ENCODE results near the gene EHMT1.

Gene EHMT1

DNA sequence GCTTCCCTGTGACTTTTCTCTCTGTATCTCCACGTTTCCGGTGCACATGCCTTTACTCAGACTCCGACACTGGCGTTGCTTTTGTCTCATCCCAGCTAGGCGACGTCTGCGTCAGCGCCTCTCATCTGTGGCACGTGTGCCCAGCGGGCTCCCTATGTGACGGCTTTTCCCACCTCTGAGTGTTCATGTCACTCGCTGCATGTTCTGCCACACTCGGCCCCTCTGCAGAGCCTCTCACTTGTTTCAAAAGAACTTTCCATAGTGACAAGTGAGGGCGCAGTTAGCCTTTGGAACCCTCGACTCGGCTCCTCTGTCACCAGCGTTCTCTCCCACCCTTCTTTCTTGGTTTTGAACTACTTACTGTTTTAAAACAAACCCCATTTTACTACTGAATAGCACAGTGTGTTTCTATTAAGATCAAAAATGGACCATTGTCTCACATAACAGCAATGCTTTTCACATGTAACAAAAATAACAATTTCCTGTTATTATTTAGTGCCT is 145.4 kb downstream of the EHMT1 start:
- Histone ChIP-seq H4K20me1 (ENCODE audit: insufficient read depth, low read length) (no peaks in the 10 kb centered on the region), H3K9ac (ENCODE audit: low read length) (no peak overlapping the region), H3K9me3 (ENCODE audit: low read length) (no peaks in the 10 kb centered on the region), H3K36me3 (ENCODE audit: insufficient read depth, low read length) (peaks cover 90% of the 10 kb centered on the region), H3K4me2 (ENCODE audit: low read length) (no peak overlapping the region), H3K79me2 (ENCODE audit: insufficient read depth, low read length) (no peaks in the 10 kb centered on the region), H2AFZ (ENCODE audit: low read length) (no peak overlapping the region), H3K4me3 (ENCODE audit: low read depth, low read length, poor library complexity, severe bottlenecking) (no peak overlapping the region), H3K27me3 (ENCODE audit: insufficient read depth, low read length) (no peaks in the 10 kb centered on the region), H3K4me1 (ENCODE audit: insufficient read depth, low read length, severe bottlenecking) (peaks cover 19% of the 10 kb centered on the region), H3K9me2 (ENCODE audit: low read depth, low read length) (no peaks in the 10 kb centered on the region), H3K27ac (ENCODE audit: low read depth, low read length, poor library complexity, severe bottlenecking) (no peak overlapping the region), H3F3A (ENCODE audit: insufficient read depth, low read length) (no peaks in the 10 kb centered on the region)
- TF ChIP-seq, protein P1, sequence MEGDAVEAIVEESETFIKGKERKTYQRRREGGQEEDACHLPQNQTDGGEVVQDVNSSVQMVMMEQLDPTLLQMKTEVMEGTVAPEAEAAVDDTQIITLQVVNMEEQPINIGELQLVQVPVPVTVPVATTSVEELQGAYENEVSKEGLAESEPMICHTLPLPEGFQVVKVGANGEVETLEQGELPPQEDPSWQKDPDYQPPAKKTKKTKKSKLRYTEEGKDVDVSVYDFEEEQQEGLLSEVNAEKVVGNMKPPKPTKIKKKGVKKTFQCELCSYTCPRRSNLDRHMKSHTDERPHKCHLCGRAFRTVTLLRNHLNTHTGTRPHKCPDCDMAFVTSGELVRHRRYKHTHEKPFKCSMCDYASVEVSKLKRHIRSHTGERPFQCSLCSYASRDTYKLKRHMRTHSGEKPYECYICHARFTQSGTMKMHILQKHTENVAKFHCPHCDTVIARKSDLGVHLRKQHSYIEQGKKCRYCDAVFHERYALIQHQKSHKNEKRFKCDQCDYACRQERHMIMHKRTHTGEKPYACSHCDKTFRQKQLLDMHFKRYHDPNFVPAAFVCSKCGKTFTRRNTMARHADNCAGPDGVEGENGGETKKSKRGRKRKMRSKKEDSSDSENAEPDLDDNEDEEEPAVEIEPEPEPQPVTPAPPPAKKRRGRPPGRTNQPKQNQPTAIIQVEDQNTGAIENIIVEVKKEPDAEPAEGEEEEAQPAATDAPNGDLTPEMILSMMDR (IDR thresholded peaks at IDR 0.05; ENCODE audit: low read length), result no peak
- TF ChIP-seq EZH2 (IDR thresholded peaks at IDR 0.05; ENCODE audit: borderline replicate concordance, low read length), result no peak

DNA sequence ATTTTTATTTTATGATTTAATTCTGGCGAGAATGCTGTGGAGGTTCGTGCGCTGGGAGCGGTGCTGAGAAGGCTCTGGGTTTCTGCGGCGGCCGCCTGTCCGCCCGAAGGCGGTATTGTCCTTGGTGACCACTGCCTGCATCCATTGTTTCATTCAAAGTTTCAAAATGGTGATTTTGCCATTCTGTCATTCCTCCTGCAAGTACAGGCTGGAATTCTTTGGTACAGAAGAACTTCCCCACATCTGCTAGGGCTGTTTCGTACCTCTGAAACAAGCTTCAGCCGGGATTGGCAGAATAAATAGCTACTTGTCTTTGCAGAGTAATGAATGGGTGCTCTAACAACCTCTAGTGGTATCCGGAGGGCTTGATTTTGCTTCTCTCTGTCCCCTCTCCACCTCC is 146.2 kb downstream of the EHMT1 start:
- H3K4me2 ChIP-seq (ENCODE audit: low read length), result no peak overlapping the region
- H3K9me3 ChIP-seq (ENCODE audit: low read length), result no peaks in the 10 kb centered on the region
- no peak overlapping the region for H3K27ac ChIP-seq (ENCODE audit: low read depth, low read length, poor library complexity, severe bottlenecking)
- peaks cover 11% of the 10 kb centered on the region for H3K4me1 ChIP-seq (ENCODE audit: insufficient read depth, low read length, severe bottlenecking)
- H3K27me3 ChIP-seq (ENCODE audit: insufficient read depth, low read length), result no peaks in the 10 kb centered on the region
- H3K4me3 ChIP-seq (ENCODE audit: low read depth, low read length, poor library complexity, severe bottlenecking), result no peak overlapping the region
- no peaks in the 10 kb centered on the region for H3F3A ChIP-seq (ENCODE audit: insufficient read depth, low read length)
- H2AFZ ChIP-seq (ENCODE audit: low read length), result no peak overlapping the region
- H3K79me2 ChIP-seq (ENCODE audit: insufficient read depth, low read length), result no peaks in the 10 kb centered on the region
- TF ChIP-seq, protein P1 (IDR thresholded peaks at IDR 0.05; ENCODE audit: low read length), result no peak
- TF ChIP-seq EZH2 (IDR thresholded peaks at IDR 0.05; ENCODE audit: borderline replicate concordance, low read length), result no peak
- no peaks in the 10 kb centered on the region for H3K9me2 ChIP-seq (ENCODE audit: low read depth, low read length)
- H4K20me1 ChIP-seq (ENCODE audit: insufficient read depth, low read length), result no peaks in the 10 kb centered on the region
- H3K9ac ChIP-seq (ENCODE audit: low read length), result no peak overlapping the region
- peaks cover 90% of the 10 kb centered on the region for H3K36me3 ChIP-seq (ENCODE audit: insufficient read depth, low read length)

DNA sequence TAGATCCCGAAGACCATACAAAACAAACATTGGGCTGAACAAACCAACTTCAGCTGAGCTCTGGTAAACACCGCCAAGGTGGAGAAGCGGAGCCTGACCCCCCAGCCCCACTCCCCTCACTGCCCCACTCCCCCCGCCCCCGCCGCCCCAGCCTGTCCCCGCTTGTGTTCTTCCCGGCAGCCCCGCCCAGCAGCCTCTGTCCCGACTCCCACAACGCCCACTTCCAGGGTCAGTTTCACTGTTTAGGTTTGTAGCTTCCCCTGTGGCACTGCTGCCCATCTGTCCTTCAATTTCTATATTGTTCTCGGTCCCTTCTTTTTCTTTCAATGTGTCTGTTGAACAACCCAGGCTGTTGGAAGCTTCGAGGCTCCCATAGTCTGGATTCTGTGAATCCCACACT is 146.7 kb downstream of the EHMT1 start:
- peaks cover 90% of the 10 kb centered on the region for H3K36me3 ChIP-seq (ENCODE audit: insufficient read depth, low read length)
- peaks cover 6% of the 10 kb centered on the region for H3K4me1 ChIP-seq (ENCODE audit: insufficient read depth, low read length, severe bottlenecking)
- H2AFZ ChIP-seq (ENCODE audit: low read length), result no peak overlapping the region
- no peak overlapping the region for H3K27ac ChIP-seq (ENCODE audit: low read depth, low read length, poor library complexity, severe bottlenecking)
- H3K9me3 ChIP-seq (ENCODE audit: low read length), result no peaks in the 10 kb centered on the region
- H3K4me2 ChIP-seq (ENCODE audit: low read length), result no peak overlapping the region
- no peak overlapping the region for H3K4me3 ChIP-seq (ENCODE audit: low read depth, low read length, poor library complexity, severe bottlenecking)
- H3K9me2 ChIP-seq (ENCODE audit: low read depth, low read length), result no peaks in the 10 kb centered on the region
- H3K27me3 ChIP-seq (ENCODE audit: insufficient read depth, low read length), result no peaks in the 10 kb centered on the region
- no peaks in the 10 kb centered on the region for H3F3A ChIP-seq (ENCODE audit: insufficient read depth, low read length)
- H4K20me1 ChIP-seq (ENCODE audit: insufficient read depth, low read length), result no peaks in the 10 kb centered on the region
- H3K79me2 ChIP-seq (ENCODE audit: insufficient read depth, low read length), result no peaks in the 10 kb centered on the region
- TF ChIP-seq EZH2 (IDR thresholded peaks at IDR 0.05; ENCODE audit: borderline replicate concordance, low read length), result no peak
- TF ChIP-seq, protein P1 (IDR thresholded peaks at IDR 0.05; ENCODE audit: low read length), result no peak
- no peak overlapping the region for H3K9ac ChIP-seq (ENCODE audit: low read length)

Measured in OCI-LY1 (cell line).